ENCODE results near the gene TLCD1. TPM values are rescaled to one million over a fixed set of nuclear protein-coding genes. Genes with fewer than 3 reads are reported as not detected.

Gene TLCD1
- total RNA-seq, 1 experiment from 2014 or later: 19.4 TPM

DNA sequence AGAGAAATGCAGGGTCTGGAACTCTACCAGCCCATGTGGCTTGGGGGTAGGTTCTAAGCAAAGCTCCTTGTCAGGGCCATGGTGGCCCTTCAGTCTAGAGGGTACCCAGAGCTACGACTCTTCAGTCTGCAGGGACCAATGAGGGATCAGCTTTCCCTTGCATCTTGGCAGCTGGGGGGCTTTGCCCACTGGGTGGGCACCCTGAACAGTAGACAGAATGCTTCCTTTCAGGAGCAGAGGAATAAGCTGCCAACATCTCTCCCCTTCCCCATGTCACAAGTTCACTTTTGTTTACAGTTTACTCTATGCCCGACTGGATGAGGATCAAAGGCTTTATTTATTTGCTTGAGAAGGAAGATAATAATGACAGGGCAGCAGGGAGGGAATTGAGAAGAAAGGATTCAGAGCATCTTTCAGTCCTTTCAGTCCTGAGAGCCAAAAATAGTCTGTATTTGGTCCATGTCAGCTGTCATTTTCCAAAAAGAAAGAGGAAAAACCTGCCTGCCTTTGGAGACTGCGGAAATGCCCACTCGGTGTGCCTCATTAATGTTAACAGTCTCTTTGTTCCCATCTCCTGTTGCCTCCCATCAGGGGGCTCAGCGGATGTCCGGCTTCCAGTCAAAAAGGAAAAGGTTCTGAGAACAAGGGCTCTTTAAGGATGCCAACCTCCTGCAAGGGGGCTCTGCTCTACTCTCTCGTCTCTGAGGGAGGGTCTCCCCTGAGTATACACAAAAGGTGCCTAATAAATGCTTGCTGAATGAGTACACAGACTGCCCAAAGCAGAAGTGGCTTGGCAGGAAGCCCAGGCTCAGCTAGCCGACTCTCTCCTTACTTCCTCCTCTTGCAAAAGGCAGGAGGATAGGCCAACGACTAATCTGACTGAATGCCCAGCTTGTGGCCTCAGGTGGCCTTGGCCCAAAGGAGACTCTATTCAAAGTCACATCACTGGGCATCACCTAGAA, 34.8 kb upstream of the TLCD1 start:
- peaks cover 15% of the 10 kb centered on the region for H3K4me1 ChIP-seq (replicated peaks; ENCODE audit: insufficient read depth)
- no TSS peak for BruUV-seq (replicated peaks)
- H3K36me3 ChIP-seq (ENCODE audit: low read depth): no peaks in the 10 kb centered on the region
- no peak overlapping the region for H3K4me3 ChIP-seq
- H3K27me3 ChIP-seq (ENCODE audit: insufficient read depth, low read depth): no peaks in the 10 kb centered on the region
- H3K27ac ChIP-seq: no peak overlapping the region
- CTCF ChIA-PET: interaction anchor here (0.5 to 0.9 kb wide), 2 partner anchors 47 to 82 kb away, joined by 3 to 13 read pairs; no protein-coding TSS in a partner anchor
- peaks cover 9% of the 10 kb centered on the region for H3K79me2 ChIP-seq (ENCODE audit: low read depth)
- no peaks in the 10 kb centered on the region for H3K9me3 ChIP-seq (ENCODE audit: insufficient read depth, low read depth)
- TF ChIP-seq EZH2 (IDR thresholded peaks at IDR 0.05; ENCODE audit: low read depth): no peak
- TF ChIP-seq, protein P1, sequence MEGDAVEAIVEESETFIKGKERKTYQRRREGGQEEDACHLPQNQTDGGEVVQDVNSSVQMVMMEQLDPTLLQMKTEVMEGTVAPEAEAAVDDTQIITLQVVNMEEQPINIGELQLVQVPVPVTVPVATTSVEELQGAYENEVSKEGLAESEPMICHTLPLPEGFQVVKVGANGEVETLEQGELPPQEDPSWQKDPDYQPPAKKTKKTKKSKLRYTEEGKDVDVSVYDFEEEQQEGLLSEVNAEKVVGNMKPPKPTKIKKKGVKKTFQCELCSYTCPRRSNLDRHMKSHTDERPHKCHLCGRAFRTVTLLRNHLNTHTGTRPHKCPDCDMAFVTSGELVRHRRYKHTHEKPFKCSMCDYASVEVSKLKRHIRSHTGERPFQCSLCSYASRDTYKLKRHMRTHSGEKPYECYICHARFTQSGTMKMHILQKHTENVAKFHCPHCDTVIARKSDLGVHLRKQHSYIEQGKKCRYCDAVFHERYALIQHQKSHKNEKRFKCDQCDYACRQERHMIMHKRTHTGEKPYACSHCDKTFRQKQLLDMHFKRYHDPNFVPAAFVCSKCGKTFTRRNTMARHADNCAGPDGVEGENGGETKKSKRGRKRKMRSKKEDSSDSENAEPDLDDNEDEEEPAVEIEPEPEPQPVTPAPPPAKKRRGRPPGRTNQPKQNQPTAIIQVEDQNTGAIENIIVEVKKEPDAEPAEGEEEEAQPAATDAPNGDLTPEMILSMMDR (conservative IDR thresholded peaks at IDR 0.05): no peak
- no peak overlapping the region for H3K4me2 ChIP-seq
- intact Hi-C loops (cut with micrococcal nuclease; ENCODE audit: unreplicated experiment): loop anchor here (5.0 kb wide), 2 partner anchors 46 to 141 kb away; partner anchors contain the start of gene DHRS13
- DNase-seq: peak; percentile 57 to 81
- no peak overlapping the region for H2AFZ ChIP-seq
- H3F3A ChIP-seq (ENCODE audit: insufficient read depth, low read depth): peaks cover 49% of the 10 kb centered on the region
- POLR2A ChIA-PET (ENCODE audit: unreplicated experiment): interaction anchor here (0.5 to 0.9 kb wide), 3 partner anchors 34 to 188 kb away, joined by 3 to 6 read pairs (median 4); no protein-coding TSS in a partner anchor
- peaks cover 16% of the 10 kb centered on the region; the same call in 1 of the 2 replicates for H4K20me1 ChIP-seq (ENCODE audit: insufficient read depth)
- H3K9me2 ChIP-seq (ENCODE audit: insufficient read depth): no peaks in the 10 kb centered on the region

DNA sequence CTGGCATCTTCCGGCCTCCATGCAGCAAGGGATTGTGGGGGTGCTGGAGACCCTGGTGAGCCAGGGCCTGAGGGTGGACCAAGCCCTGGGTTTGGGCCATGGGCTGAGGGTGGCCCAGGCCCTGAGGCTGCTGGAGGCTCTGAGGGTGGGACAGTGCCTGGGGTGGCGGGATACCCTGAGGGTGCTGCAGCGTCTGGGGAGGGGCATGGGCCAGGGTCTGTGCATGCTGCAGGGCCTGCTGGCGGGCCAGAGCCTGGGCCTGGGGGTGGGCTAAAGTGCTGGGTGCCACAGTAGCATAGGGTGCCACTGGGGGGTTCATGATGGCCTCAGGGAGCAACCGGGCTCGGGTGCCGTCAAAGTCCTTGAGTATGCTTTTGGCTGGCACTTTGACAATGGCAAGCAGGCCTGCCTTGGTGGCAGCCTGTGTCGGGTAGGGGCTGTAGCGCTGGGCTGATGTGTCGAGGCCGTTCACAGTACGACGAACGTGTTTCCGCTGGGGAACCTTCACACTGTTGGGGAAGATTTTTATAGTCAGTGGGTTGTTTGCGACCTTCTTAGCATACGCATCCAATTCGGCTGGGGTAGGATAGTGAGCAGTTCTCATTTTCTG, 33.3 kb upstream of the TLCD1 start:
- Histone ChIP-seq H3K36me3 (ENCODE audit: low read depth) (no peaks in the 10 kb centered on the region), H3K9me2 (ENCODE audit: insufficient read depth) (no peaks in the 10 kb centered on the region), H3K4me2 (no peak overlapping the region), H3K4me3 (no peak overlapping the region), H3F3A (ENCODE audit: insufficient read depth, low read depth) (peaks cover 51% of the 10 kb centered on the region), H4K20me1 (ENCODE audit: insufficient read depth) (peaks cover 16% of the 10 kb centered on the region; the same call in 1 of the 2 replicates), H3K79me2 (ENCODE audit: low read depth) (peaks cover 9% of the 10 kb centered on the region), H2AFZ (no peak overlapping the region), H3K27me3 (ENCODE audit: insufficient read depth, low read depth) (no peaks in the 10 kb centered on the region), H3K27ac (no peak overlapping the region), H3K4me1 (replicated peaks; ENCODE audit: insufficient read depth) (peaks cover 15% of the 10 kb centered on the region), H3K9me3 (ENCODE audit: insufficient read depth, low read depth) (no peaks in the 10 kb centered on the region)
- no peak for DNase-seq
- intact Hi-C loops (cut with micrococcal nuclease; ENCODE audit: unreplicated experiment): no loop called here
- TF ChIP-seq, protein P1 (conservative IDR thresholded peaks at IDR 0.05): no peak
- no peak for TF ChIP-seq EZH2 (IDR thresholded peaks at IDR 0.05; ENCODE audit: low read depth)
- BruUV-seq (replicated peaks): no TSS peak
- POLR2A ChIA-PET (ENCODE audit: unreplicated experiment): no interaction called here
- CTCF ChIA-PET: no interaction called here

DNA sequence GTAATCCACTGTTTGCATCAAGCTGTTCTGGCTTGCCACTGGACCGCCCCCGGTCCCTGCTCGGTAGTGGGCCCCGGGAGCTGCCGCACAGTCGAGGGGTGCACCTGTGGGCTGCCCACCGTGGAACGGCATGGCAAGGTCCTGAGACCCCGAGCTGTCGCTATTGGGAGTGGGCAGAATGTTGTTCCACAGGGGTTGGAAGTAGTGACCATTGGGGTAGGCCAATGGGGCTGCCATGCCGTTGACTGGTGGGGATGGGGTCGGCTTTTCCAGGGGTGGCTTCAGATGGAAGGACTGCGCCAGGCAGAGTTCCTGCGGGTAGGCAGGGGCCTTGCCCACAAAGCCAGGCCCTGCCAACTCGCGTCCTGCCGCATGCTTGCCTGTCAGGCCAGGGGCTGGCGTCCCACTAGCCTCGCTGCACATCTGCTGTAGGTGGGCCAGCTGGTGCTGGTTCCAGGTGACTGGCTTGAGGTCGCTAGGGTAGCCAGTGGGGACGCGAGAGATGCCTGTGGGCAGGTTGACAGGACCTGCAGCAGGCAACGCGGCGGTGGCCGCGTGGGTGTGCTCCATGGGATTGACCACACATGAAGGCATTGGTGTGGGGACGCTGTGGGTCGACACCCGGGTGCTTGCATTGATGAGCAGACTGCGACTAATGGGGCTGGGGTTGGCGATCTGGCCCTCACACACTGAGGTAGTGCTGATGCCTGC, 32.5 kb upstream of the TLCD1 start:
- H3K9me3 ChIP-seq (ENCODE audit: insufficient read depth, low read depth): no peaks in the 10 kb centered on the region
- H4K20me1 ChIP-seq (ENCODE audit: insufficient read depth): peaks cover 16% of the 10 kb centered on the region; the same call in 1 of the 2 replicates
- H3K4me2 ChIP-seq: no peak overlapping the region
- H3K4me1 ChIP-seq (replicated peaks; ENCODE audit: insufficient read depth): peaks cover 15% of the 10 kb centered on the region
- H3K4me3 ChIP-seq: no peak overlapping the region
- H3K79me2 ChIP-seq (ENCODE audit: low read depth): peaks cover 9% of the 10 kb centered on the region
- no peak overlapping the region for H3K27ac ChIP-seq
- TF ChIP-seq EZH2 (IDR thresholded peaks at IDR 0.05; ENCODE audit: low read depth): no peak
- CTCF ChIA-PET: no interaction called here
- no peaks in the 10 kb centered on the region for H3K9me2 ChIP-seq (ENCODE audit: insufficient read depth)
- H2AFZ ChIP-seq: no peak overlapping the region
- peaks cover 48% of the 10 kb centered on the region for H3F3A ChIP-seq (ENCODE audit: insufficient read depth, low read depth)
- intact Hi-C loops (cut with micrococcal nuclease; ENCODE audit: unreplicated experiment): no loop called here
- no TSS peak for BruUV-seq (replicated peaks)
- no peaks in the 10 kb centered on the region for H3K36me3 ChIP-seq (ENCODE audit: low read depth)
- POLR2A ChIA-PET (ENCODE audit: unreplicated experiment): no interaction called here
- no peaks in the 10 kb centered on the region for H3K27me3 ChIP-seq (ENCODE audit: insufficient read depth, low read depth)
- no peak for DNase-seq

Data from PC-9 (cell line).